Measurements from ENCODE around the gene ABHD17A.

ABHD17A gene

DNA sequence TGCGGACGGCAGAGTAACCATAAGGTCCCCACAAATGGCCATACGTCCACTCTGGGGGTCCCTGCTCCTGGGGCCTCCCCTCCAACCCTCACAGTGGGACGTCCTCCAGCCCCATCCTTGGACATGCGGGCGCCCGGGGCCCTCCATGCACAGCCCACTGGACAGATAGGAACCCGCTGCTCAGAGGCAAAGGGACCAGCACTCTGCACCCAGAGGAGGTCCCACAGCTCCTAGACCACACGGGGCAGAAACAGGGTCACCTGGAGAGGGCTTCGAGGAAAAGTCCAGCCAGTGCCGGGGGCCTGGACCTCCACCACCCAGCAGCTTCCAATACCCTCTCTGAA is 48.1 kb downstream of the ABHD17A start:
- Histone ChIP-seq H3K9ac (ENCODE audit: low read length) (no peak overlapping the region), H3K4me1 (ENCODE audit: control insufficient read depth, low read depth, low read length) (no peaks in the 10 kb centered on the region), H3K36me3 (ENCODE audit: control insufficient read depth, low read depth, low read length) (no peaks in the 10 kb centered on the region)

DNA sequence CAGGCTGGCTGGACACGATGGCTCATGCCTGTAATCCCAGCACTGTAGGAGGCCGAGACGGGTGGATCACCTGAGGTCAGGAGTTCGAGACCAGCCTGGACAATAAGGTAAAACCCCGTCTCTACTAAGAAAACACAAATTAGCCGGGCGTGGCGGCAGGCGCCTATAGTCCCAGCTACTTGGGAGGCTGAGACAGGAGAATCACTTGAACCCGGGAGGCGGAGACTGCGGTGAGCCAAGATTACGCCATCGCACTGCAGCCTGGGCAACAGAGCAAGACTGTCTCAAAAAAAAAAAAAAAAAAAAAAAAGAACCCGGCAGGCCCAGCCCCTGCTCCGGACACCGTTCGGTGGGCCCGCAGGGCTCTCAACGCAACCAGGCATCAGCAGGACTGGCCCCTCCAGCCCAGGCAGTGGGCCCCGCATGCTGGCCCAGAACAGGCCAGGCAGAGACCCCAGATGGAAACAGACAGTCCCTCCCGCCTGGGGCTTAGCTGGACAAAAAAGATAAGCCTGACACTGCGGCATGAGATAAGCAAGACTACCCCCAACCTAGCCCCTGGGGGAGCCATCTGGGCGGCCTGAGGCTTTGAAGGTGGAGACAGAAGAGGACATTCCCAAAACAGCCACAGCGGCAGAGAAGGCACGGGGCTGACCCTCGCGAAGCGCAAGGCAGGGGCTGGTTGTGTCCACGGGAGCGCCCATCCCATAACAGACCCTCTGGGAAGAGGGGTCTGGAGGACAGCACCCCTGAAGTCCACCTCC is 48.7 kb downstream of the ABHD17A start:
- no peaks in the 10 kb centered on the region for H3K36me3 ChIP-seq (ENCODE audit: control insufficient read depth, low read depth, low read length)
- H3K4me1 ChIP-seq (ENCODE audit: control insufficient read depth, low read depth, low read length), result no peaks in the 10 kb centered on the region
- no peaks in the 10 kb centered on the region for H3K27me3 ChIP-seq (ENCODE audit: control insufficient read depth, insufficient read depth, low read length)
- no peak overlapping the region for H3K4me3 ChIP-seq (ENCODE audit: low read length)
- no peaks in the 10 kb centered on the region for H3K9me3 ChIP-seq (ENCODE audit: control insufficient read depth, low read depth, low read length)
- H3K27ac ChIP-seq (ENCODE audit: low read length), result no peak overlapping the region
- H3K9ac ChIP-seq (ENCODE audit: low read length), result no peak overlapping the region

More for the DNA sequence above, 48.1 kb downstream of the ABHD17A start:
- H3K4me3 ChIP-seq (ENCODE audit: low read length), result no peak overlapping the region
- no peak overlapping the region for H3K27ac ChIP-seq (ENCODE audit: low read length)
- no peaks in the 10 kb centered on the region for H3K27me3 ChIP-seq (ENCODE audit: control insufficient read depth, insufficient read depth, low read length)
- no peaks in the 10 kb centered on the region for H3K9me3 ChIP-seq (ENCODE audit: control insufficient read depth, low read depth, low read length)

DNA sequence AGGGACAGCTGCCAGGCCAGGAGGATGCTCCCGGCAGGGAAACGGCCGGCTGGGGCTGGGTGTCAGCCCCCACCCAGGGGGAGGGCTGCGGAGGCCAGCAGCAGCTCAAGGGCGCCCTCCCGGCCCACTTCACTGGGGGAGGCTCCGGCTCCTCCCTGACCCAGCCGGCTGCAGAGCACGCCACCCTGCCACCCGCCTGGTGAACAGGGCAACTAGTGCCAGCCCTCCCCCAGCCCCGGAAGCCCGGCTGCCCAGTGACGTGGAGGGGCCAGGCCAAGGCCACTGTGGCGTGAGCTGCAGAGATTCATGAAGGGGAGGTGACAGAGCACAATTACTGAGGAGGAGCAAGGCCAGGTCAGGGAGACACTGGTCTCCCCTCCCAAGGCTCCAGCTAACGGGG is 51.8 kb downstream of the ABHD17A start:
- H3K27me3 ChIP-seq (ENCODE audit: control insufficient read depth, insufficient read depth, low read length), result no peaks in the 10 kb centered on the region
- H3K9me3 ChIP-seq (ENCODE audit: control insufficient read depth, low read depth, low read length), result no peaks in the 10 kb centered on the region
- H3K9ac ChIP-seq (ENCODE audit: low read length), result no peak overlapping the region
- no peaks in the 10 kb centered on the region for H3K36me3 ChIP-seq (ENCODE audit: control insufficient read depth, low read depth, low read length)
- H3K4me1 ChIP-seq (ENCODE audit: control insufficient read depth, low read depth, low read length), result no peaks in the 10 kb centered on the region
- H3K4me3 ChIP-seq (ENCODE audit: low read length), result no peak overlapping the region
- H3K27ac ChIP-seq (ENCODE audit: low read length), result no peak overlapping the region

DNA sequence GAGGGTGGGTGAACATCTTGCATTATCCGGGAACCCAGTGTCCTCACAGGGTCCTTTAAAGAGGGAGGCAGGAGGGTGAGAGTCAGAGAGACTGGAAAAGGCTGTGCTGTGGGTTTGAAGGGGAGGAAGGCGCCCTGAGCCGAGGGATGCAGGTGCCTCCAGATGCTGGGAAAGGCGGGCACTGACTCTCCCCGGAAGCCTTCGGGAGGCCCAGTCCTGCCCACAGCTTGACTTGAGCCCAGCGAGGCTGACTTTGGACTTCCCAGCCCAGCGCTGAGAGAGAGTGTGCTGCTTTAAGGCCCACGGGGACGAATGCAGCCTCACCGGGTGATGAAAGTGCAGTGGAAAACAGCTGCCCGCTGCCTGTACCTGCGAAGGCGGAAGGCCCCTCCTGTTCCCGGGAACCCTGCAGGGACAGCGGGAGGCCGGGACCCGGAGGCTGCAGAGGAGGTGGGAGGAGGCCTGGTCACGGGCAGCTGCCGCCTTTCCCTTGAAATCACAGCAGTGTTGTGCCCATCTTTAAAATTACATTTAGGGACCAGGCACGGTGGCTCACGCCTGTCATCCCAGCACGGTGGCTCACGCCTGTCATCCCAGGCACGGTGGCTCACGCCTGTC is 53.1 kb downstream of the ABHD17A start:
- H3K27ac ChIP-seq (ENCODE audit: low read length), result no peak overlapping the region
- H3K4me1 ChIP-seq (ENCODE audit: control insufficient read depth, low read depth, low read length), result no peaks in the 10 kb centered on the region
- no peak overlapping the region for H3K4me3 ChIP-seq (ENCODE audit: low read length)
- no peaks in the 10 kb centered on the region for H3K27me3 ChIP-seq (ENCODE audit: control insufficient read depth, insufficient read depth, low read length)
- no peak overlapping the region for H3K9ac ChIP-seq (ENCODE audit: low read length)
- no peaks in the 10 kb centered on the region for H3K36me3 ChIP-seq (ENCODE audit: control insufficient read depth, low read depth, low read length)
- H3K9me3 ChIP-seq (ENCODE audit: control insufficient read depth, low read depth, low read length), result no peaks in the 10 kb centered on the region

DNA sequence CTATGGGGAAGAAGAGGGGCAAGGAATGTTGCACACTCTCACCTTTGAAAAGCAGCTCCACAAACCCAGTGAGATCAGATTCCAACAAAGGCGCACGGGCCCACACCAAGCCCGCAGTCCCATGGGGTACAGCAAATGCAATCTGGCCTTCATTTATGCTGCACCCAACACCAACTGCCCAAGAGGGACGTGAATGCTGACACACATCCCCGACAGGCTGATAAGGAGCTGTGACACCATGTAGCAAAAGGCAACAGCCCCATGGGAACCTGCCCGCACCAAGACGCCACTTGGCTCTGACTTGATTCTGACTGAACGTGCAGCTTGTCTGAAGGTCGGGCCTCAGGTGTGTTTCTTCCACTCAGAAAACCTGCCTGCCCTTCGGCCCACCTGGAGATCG is 54.3 kb downstream of the ABHD17A start:
- no peaks in the 10 kb centered on the region for H3K36me3 ChIP-seq (ENCODE audit: control insufficient read depth, low read depth, low read length)
- H3K9me3 ChIP-seq (ENCODE audit: control insufficient read depth, low read depth, low read length), result no peaks in the 10 kb centered on the region
- no peaks in the 10 kb centered on the region for H3K27me3 ChIP-seq (ENCODE audit: control insufficient read depth, insufficient read depth, low read length)
- no peak overlapping the region for H3K9ac ChIP-seq (ENCODE audit: low read length)
- no peak overlapping the region for H3K4me3 ChIP-seq (ENCODE audit: low read length)
- H3K27ac ChIP-seq (ENCODE audit: low read length), result no peak overlapping the region
- H3K4me1 ChIP-seq (ENCODE audit: control insufficient read depth, low read depth, low read length), result peaks cover 3% of the 10 kb centered on the region

DNA sequence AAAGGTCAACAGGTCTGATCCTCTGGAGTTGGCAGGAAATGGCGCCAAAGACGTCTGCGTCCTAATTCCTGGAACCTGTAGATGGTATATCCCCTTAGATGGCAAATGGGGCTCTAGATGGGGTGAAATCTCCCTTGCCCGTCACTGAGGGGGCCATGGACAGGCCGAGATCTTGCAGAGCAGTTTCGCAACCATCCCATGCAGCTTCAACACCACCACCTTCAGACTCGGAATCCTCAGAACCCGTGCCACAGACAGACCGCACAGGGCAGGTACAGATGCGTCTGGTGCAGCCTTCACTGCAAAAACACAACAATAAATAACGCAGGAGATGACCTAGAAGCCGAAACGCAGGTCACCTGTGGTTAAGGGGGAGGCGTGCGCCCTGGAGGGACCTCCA is 54.7 kb downstream of the ABHD17A start:
- no peak overlapping the region for H3K9ac ChIP-seq (ENCODE audit: low read length)
- H3K9me3 ChIP-seq (ENCODE audit: control insufficient read depth, low read depth, low read length), result no peaks in the 10 kb centered on the region
- H3K4me3 ChIP-seq (ENCODE audit: low read length), result no peak overlapping the region
- no peaks in the 10 kb centered on the region for H3K36me3 ChIP-seq (ENCODE audit: control insufficient read depth, low read depth, low read length)
- H3K4me1 ChIP-seq (ENCODE audit: control insufficient read depth, low read depth, low read length), result peaks cover 3% of the 10 kb centered on the region
- no peak overlapping the region for H3K27ac ChIP-seq (ENCODE audit: low read length)
- no peaks in the 10 kb centered on the region for H3K27me3 ChIP-seq (ENCODE audit: control insufficient read depth, insufficient read depth, low read length)

DNA sequence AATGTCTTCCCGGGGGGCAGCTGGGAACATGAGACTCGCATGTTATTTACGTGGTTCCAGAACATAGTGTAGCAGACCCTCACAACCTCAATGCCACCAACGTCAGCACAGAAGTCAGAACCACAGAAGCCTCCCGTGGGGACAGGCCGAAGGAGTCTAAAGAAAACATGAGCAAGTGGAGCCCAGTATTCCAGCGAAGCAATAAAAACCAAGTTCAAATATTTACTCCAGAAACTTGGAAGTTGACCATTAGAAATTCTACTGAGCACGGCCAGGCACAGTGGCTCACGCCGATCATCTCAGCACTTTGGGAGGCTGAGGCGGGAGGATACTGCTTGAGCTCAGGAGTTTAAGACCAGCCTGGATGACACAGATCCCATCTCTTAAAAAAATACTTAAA is 55.3 kb downstream of the ABHD17A start:
- Histone ChIP-seq H3K9ac (ENCODE audit: low read length) (no peak overlapping the region), H3K27ac (ENCODE audit: low read length) (no peak overlapping the region), H3K4me1 (ENCODE audit: control insufficient read depth, low read depth, low read length) (peaks cover 3% of the 10 kb centered on the region), H3K9me3 (ENCODE audit: control insufficient read depth, low read depth, low read length) (no peaks in the 10 kb centered on the region), H3K27me3 (ENCODE audit: control insufficient read depth, insufficient read depth, low read length) (no peaks in the 10 kb centered on the region), H3K36me3 (ENCODE audit: control insufficient read depth, low read depth, low read length) (no peaks in the 10 kb centered on the region), H3K4me3 (ENCODE audit: low read length) (no peak overlapping the region)

DNA sequence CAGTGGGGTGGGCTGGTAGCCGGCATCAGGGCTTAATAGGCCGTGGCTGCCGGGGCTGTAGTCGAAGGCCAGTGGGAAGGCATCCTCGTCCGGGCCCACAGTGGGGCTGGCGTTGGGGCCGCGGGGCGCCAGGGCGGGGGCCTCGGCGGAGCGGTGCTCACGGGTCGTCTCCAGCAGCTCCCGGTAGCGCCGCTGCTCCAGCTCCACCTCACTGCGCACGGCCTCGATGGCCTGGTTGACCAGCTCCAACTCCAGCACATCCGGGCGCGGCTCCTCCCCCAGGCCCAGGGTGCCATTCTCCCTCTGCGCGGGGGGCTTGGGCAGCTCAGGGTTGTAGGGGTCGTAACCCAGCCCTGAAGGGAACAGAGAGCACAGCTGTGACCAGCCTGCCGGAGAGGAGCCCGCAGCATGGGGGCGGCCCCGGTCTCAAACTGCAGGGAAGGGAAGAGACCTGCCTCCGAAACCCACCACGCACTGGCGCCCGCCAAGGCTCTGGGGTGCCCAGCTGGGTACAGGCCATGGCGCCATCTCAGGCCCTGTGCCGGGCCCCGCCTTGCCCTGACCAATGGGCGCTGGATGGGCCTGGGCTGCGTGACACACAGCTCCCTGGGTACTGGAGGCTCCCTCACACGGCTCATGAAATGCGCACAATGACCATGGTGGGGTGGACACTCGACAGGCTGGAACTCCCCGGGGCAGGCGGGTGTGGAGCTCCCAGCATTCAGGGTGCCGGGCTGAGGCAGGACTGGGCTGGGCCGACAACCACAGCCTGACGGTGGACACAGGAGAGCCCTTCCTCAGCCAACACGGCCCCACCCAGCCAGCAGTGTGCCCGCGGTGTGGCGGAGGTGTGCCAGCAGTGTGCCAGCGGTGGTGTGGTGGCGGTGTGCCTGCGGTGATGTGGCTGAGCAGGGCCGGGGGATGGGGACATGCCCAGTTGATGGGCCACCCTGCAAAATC is 56.7 kb downstream of the ABHD17A start:
- no peak overlapping the region for H3K27ac ChIP-seq (ENCODE audit: low read length)
- peaks cover 4% of the 10 kb centered on the region for H3K36me3 ChIP-seq (ENCODE audit: control insufficient read depth, low read depth, low read length)

DNA sequence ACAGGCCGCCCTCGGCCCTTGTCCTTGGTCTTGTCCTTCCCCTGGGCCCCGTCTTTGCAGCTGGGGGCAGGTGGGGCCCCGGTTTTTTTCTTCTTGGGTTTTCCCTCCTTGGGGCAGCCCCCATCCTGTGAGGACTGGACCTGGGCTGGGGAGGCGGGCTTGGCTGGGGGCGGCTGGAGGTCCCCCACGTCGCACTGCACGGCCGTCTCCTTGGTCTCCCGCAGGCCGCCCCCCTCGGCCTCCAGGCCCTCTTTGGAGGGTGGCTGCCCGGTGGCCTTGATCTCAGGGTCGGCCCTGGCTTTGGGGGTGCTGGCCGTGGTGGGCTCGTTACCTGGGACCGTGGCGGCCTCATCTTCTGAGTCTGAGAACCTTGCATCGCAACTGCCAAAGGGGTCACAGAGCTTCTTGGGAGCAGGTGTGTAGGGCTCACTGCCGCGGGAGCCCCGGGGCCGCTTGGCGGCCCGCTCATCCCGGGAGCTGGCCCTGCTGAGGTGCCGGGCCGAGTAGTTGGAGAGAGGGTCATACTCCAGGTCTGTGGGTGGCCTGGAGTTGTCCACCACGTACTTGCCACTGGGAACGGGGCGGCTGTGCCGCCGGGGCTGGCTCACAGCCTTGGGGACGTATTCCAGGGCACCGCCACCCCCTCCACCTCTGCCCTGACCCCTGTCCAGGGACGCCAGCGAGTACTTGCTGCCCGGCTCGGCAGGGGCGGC is 57.6 kb downstream of the ABHD17A start:
- peaks cover 7% of the 10 kb centered on the region for H3K36me3 ChIP-seq (ENCODE audit: control insufficient read depth, low read depth, low read length)
- H3K9me3 ChIP-seq (ENCODE audit: control insufficient read depth, low read depth, low read length), result no peaks in the 10 kb centered on the region
- H3K4me3 ChIP-seq (ENCODE audit: low read length), result no peak overlapping the region
- H3K27me3 ChIP-seq (ENCODE audit: control insufficient read depth, insufficient read depth, low read length), result no peaks in the 10 kb centered on the region
- H3K27ac ChIP-seq (ENCODE audit: low read length), result no peak overlapping the region
- H3K4me1 ChIP-seq (ENCODE audit: control insufficient read depth, low read depth, low read length), result peaks cover 3% of the 10 kb centered on the region
- H3K9ac ChIP-seq (ENCODE audit: low read length), result no peak overlapping the region

More for the DNA sequence above, 56.7 kb downstream of the ABHD17A start:
- Histone ChIP-seq H3K27me3 (ENCODE audit: control insufficient read depth, insufficient read depth, low read length) (no peaks in the 10 kb centered on the region), H3K4me1 (ENCODE audit: control insufficient read depth, low read depth, low read length) (peaks cover 3% of the 10 kb centered on the region), H3K4me3 (ENCODE audit: low read length) (no peak overlapping the region), H3K9ac (ENCODE audit: low read length) (no peak overlapping the region), H3K9me3 (ENCODE audit: control insufficient read depth, low read depth, low read length) (no peaks in the 10 kb centered on the region)
